Activated naive CD8-positive, alpha-beta T cell treated with anti-CD3 and anti-CD28 coated beads, Interleukin-2, amount 50 U/mL, for 24 hours (primary cell): ENCODE results near the gene RASEF.

Source experiments
- ATAC-seq: fragments of 150-1000 bp; cut with Tn5 transposase; one replicate; pipeline ENCODE4 v1.10.0; 2021
- DNase-seq: peaks from one replicate; pipeline ENCODE4 v3.0.0; 2021
- H3K27ac Mint-ChIP-seq: one replicate; pipeline ENCODE4 v1.8.0; 2021; ENCODE audit warnings: mild to moderate bottlenecking, mixed read lengths
- H3K27me3 Mint-ChIP-seq: one replicate; pipeline ENCODE4 v1.8.0; 2021; ENCODE audit warnings: mixed read lengths
- H3K36me3 Mint-ChIP-seq: one replicate; pipeline ENCODE4 v1.8.0; 2021; ENCODE audit warnings: low read depth, mixed read lengths
- H3K4me1 Mint-ChIP-seq: one replicate; pipeline ENCODE4 v1.8.0; 2021; ENCODE audit warnings: mixed read lengths
- H3K4me3 Mint-ChIP-seq: one replicate; pipeline ENCODE4 v1.8.0; 2021; ENCODE audit warnings: mild to moderate bottlenecking, moderate library complexity, mixed read lengths
- H3K9me3 Mint-ChIP-seq: one replicate; pipeline ENCODE4 v1.8.0; 2021; ENCODE audit warnings: mixed read lengths

The RASEF gene

DNA sequence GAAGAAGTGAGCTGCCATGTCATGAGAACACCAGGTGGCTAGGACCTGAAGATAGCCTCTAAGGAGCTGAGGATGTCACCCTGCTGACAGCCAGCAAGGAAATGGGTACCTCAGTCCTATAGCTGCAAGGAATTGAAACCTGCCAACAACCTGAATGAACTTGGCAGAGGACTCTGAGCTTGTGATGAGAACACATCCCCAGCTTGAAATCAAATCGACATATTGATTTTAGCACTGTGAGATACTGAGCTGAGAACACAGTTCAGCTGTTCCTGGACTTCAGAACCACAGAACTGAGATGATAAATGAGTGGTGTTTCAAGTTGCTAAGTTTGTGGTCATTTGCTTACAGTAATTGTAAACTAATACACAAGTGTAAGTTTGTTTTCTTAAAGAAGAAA lies 5.5 kb upstream of the RASEF start:
- Mint-ChIP-seq H3K4me1 (no peaks in the 10 kb centered on the region), H3K36me3 (peaks cover 1% of the 10 kb centered on the region), H3K27me3 (peaks cover 14% of the 10 kb centered on the region), H3K27ac (no peak overlapping the region), H3K9me3 (peaks cover 5% of the 10 kb centered on the region), H3K4me3 (no peak overlapping the region)
- no peak for DNase-seq
- ATAC-seq, result no peak

- DNase-seq, result no peak
- no peaks in the 10 kb centered on the region for H3K4me1 Mint-ChIP-seq
- peaks cover 17% of the 10 kb centered on the region for H3K27me3 Mint-ChIP-seq
- H3K9me3 Mint-ChIP-seq, result peaks cover 5% of the 10 kb centered on the region
- ATAC-seq, result no peak
- H3K36me3 Mint-ChIP-seq, result peaks cover 3% of the 10 kb centered on the region
- no peak overlapping the region for H3K4me3 Mint-ChIP-seq
- no peak overlapping the region for H3K27ac Mint-ChIP-seq
Observed at GRCh38 chr9:83067579-83067978, 4.6 kb upstream of the RASEF start.

- H3K27me3 Mint-ChIP-seq, result peaks cover 21% of the 10 kb centered on the region
- H3K27ac Mint-ChIP-seq, result no peak overlapping the region
- no peak for DNase-seq
- H3K4me3 Mint-ChIP-seq, result no peak overlapping the region
- peaks cover 2% of the 10 kb centered on the region for H3K9me3 Mint-ChIP-seq
- peaks cover 4% of the 10 kb centered on the region for H3K36me3 Mint-ChIP-seq
- ATAC-seq, result no peak
- H3K4me1 Mint-ChIP-seq, result no peaks in the 10 kb centered on the region
Observed at GRCh38 chr9:83066771-83067170, 3.8 kb upstream of the RASEF start.

DNA sequence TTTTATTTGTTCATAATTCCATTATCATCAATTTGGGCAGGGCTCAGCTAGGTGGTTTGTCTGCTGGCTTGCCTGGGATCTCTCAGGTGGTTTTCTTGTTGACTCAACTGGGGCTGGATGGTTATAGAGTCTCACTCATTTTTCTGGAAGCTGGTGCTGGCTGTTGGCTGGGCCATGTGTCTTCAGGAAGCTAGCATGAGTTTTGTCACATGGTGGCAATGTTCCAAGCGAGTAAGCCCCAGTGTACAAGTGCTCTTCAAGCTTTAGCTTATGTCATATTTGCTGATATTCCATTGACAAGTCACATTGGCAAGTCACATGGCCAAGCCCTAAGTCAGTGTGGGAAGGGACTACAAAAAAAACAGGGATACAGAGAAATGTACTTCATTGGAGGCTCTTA lies 2.3 kb upstream of the RASEF start:
- Mint-ChIP-seq H3K9me3 (no peaks in the 10 kb centered on the region), H3K4me1 (no peaks in the 10 kb centered on the region), H3K27me3 (peaks cover 36% of the 10 kb centered on the region), H3K36me3 (peaks cover 4% of the 10 kb centered on the region), H3K27ac (no peak overlapping the region), H3K4me3 (no peak overlapping the region)
- ATAC-seq, result no peak
- no peak for DNase-seq

DNA sequence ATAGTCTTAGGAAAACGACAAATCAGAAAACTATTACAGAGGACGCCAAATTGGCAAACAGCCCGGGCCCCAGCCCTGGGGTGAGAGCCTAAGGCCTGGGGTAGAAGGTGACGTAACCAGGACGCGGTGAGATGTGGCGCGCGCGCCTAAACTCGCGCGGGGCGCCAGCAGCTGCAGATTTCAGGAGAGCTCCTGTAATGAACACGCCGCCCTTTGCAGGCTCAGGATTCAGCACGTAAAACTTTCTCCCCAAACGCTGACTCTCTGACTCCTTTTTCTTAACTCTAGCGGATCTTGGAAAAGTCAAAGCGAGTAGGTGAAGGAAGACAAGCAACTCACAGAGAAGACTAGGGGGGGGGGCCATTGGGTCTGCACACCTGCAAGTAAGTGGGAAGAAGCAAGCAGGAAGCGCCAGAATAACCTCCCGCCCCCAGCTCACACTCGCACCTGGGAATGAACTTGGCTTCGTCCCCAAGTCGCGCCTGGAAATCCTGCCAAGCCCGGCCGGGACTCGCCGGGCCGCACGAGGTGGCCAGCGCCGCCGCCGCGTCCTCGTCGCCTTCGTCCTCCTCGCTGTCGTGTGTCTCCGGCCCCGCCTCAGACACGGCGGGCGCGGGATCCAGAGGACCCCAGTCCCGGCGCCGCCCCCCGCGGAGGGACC lies 822 bp downstream of the RASEF start:
- Mint-ChIP-seq H3K4me1 (no peaks in the 10 kb centered on the region), H3K27me3 (peaks cover 34% of the 10 kb centered on the region), H3K9me3 (no peaks in the 10 kb centered on the region), H3K36me3 (peaks cover 4% of the 10 kb centered on the region), H3K4me3 (no peak overlapping the region), H3K27ac (no peak overlapping the region)
- no peak for DNase-seq
- ATAC-seq, result no peak

GRCh38 chr9:83061036-83061435 lies 1.9 kb downstream of the RASEF start:
- H3K4me1 Mint-ChIP-seq, result no peaks in the 10 kb centered on the region
- H3K27ac Mint-ChIP-seq, result no peak overlapping the region
- peaks cover 4% of the 10 kb centered on the region for H3K36me3 Mint-ChIP-seq
- H3K9me3 Mint-ChIP-seq, result no peaks in the 10 kb centered on the region
- H3K27me3 Mint-ChIP-seq, result peaks cover 31% of the 10 kb centered on the region
- no peak overlapping the region for H3K4me3 Mint-ChIP-seq
- ATAC-seq (no peak), DNase-seq (no peak)

DNA sequence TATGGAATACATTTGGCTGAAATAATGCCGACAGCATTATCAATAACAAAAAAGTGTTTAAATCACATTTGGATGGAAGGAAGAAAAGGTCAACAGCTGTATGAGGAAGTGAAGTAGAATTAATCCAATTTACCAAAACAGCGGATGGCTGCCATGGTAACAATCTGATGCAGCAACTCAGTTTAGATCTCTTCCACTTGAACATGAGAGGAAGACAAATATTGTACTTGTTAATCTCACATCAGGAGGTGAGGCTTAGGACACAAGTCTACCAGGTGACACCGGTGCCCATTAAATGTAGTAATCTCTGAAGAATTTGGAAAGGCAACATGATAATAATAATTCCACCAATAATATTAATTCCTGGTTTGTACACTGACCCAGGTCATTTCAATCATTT lies 2.4 kb downstream of the RASEF start:
- peaks cover 2% of the 10 kb centered on the region for H3K9me3 Mint-ChIP-seq
- H3K4me3 Mint-ChIP-seq, result no peak overlapping the region
- peaks cover 4% of the 10 kb centered on the region for H3K36me3 Mint-ChIP-seq
- ATAC-seq, result no peak
- H3K4me1 Mint-ChIP-seq, result no peaks in the 10 kb centered on the region
- H3K27me3 Mint-ChIP-seq, result peaks cover 30% of the 10 kb centered on the region
- no peak overlapping the region for H3K27ac Mint-ChIP-seq
- DNase-seq, result no peak

GRCh38 chr9:83059417-83059816 lies 3.5 kb downstream of the RASEF start:
- Mint-ChIP-seq H3K27ac (no peak overlapping the region), H3K4me3 (no peak overlapping the region), H3K9me3 (peaks cover 5% of the 10 kb centered on the region), H3K27me3 (peaks cover 30% of the 10 kb centered on the region), H3K36me3 (peaks cover 6% of the 10 kb centered on the region), H3K4me1 (no peaks in the 10 kb centered on the region)
- DNase-seq (no peak), ATAC-seq (no peak)

- peaks cover 16% of the 10 kb centered on the region for H3K27me3 Mint-ChIP-seq
- no peak overlapping the region for H3K27ac Mint-ChIP-seq
- peaks cover 2% of the 10 kb centered on the region for H3K36me3 Mint-ChIP-seq
- H3K9me3 Mint-ChIP-seq, result peaks cover 5% of the 10 kb centered on the region
- ATAC-seq (no peak), DNase-seq (no peak)
- H3K4me1 Mint-ChIP-seq, result no peaks in the 10 kb centered on the region
- no peak overlapping the region for H3K4me3 Mint-ChIP-seq
Observed at GRCh38 chr9:83056911-83057310, 6.0 kb downstream of the RASEF start.

GRCh38 chr9:83056174-83056573 lies 6.8 kb downstream of the RASEF start:
- Mint-ChIP-seq H3K27ac (no peak overlapping the region), H3K4me3 (no peak overlapping the region), H3K4me1 (no peaks in the 10 kb centered on the region), H3K9me3 (peaks cover 5% of the 10 kb centered on the region), H3K27me3 (peaks cover 9% of the 10 kb centered on the region), H3K36me3 (peaks cover 2% of the 10 kb centered on the region)
- no peak for DNase-seq
- no peak for ATAC-seq

DNA sequence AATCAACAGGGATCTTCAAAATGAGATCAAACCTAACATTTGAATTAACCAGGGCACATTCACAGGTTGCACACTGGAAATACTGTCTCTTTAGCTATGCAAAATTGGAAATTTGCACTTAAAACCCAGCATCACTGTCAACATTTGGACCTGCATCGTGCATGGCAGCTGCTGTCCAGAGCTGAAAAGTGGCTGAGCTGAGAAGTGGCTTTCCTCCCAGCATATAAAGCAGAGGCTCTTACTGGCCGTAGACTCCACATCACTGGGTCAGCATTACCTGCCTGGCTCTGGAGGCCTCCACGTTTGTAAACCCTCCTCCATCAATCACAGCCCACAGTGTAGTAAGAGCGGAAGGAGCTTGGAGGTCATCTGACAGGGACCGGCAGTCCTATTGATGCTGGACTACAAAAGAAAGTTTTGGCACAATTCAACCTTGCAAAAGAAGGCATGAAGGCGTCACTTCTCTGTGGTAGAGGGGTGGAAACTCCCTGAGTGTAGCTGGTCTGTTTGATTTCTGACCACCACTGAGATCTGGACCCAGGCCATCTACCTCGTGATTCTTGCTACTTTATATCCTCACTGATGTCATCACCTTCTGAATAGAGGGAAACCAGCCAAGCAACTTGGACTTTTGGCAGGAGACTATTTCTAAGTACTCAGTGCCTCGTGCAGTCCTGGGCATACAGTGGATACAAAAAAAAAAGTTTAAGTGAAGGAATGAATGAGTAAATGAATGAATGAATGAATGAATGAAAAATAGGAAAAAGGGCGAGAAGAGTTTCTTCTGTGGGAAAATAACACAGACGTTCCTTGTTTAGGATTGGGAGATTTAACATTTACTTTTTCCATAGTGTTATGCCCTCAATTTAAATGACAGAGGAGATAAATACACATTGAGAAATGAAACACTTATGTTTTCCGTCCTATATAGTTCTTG lies 14.8 kb downstream of the RASEF start:
- Mint-ChIP-seq H3K9me3 (no peaks in the 10 kb centered on the region), H3K27ac (no peak overlapping the region), H3K36me3 (no peaks in the 10 kb centered on the region), H3K4me3 (no peak overlapping the region), H3K27me3 (no peaks in the 10 kb centered on the region), H3K4me1 (no peaks in the 10 kb centered on the region)
- DNase-seq (no peak), ATAC-seq (no peak)

DNA sequence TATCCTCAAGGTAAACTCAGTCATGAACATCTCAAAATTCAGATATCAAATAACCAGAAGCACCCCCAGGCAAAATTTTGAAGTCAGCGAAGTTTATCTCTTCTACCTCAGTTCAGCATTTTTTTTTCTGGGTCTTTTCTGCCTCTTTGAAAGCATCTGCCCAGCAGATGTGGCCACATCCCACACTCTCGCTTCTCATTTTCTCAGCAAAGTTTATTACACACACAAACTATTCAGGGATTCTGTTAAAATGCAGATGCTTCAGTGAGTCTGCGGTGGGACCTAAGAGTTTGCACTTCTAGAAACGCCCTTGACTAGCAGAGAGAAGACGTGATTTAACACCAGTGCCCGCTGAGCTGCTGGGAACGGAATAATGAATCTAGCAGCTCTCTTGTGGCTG lies 19.3 kb downstream of the RASEF start:
- H3K27ac Mint-ChIP-seq, result no peak overlapping the region
- ATAC-seq (no peak), DNase-seq (no peak)
- H3K9me3 Mint-ChIP-seq, result no peaks in the 10 kb centered on the region
- H3K4me1 Mint-ChIP-seq, result no peaks in the 10 kb centered on the region
- no peaks in the 10 kb centered on the region for H3K27me3 Mint-ChIP-seq
- H3K36me3 Mint-ChIP-seq, result no peaks in the 10 kb centered on the region
- no peak overlapping the region for H3K4me3 Mint-ChIP-seq

- no peaks in the 10 kb centered on the region for H3K36me3 Mint-ChIP-seq
- H3K9me3 Mint-ChIP-seq, result no peaks in the 10 kb centered on the region
- ATAC-seq, result no peak
- H3K27me3 Mint-ChIP-seq, result no peaks in the 10 kb centered on the region
- H3K4me3 Mint-ChIP-seq, result no peak overlapping the region
- H3K27ac Mint-ChIP-seq, result no peak overlapping the region
- no peaks in the 10 kb centered on the region for H3K4me1 Mint-ChIP-seq
- no peak for DNase-seq
Observed at GRCh38 chr9:83041771-83042170, 21.2 kb downstream of the RASEF start.

GRCh38 chr9:83039303-83039702 lies 23.6 kb downstream of the RASEF start:
- no peak overlapping the region for H3K4me3 Mint-ChIP-seq
- H3K36me3 Mint-ChIP-seq, result no peaks in the 10 kb centered on the region
- ATAC-seq, result no peak
- H3K27ac Mint-ChIP-seq, result no peak overlapping the region
- no peaks in the 10 kb centered on the region for H3K4me1 Mint-ChIP-seq
- no peaks in the 10 kb centered on the region for H3K27me3 Mint-ChIP-seq
- no peak for DNase-seq
- H3K9me3 Mint-ChIP-seq, result no peaks in the 10 kb centered on the region

DNA sequence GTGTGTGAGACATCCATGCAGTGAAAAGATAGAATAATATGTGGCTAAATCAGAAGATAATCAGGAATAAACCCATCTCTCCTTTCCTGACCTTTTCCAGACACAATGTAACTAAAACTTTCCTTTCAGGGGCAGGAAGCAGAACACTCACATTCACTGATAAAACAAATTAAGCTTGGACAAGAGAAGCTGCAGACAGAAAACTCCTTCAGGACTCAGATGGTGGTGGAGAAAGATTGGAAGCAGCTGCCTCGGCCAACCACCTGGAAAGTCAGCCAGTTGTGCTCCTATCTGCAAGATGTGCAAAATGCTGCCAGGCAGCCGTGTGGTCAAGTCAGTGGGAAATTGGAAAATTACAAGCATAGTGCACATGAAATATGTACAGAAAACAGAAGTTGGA lies 26.9 kb downstream of the RASEF start:
- no peak overlapping the region for H3K27ac Mint-ChIP-seq
- H3K36me3 Mint-ChIP-seq, result no peaks in the 10 kb centered on the region
- ATAC-seq (no peak), DNase-seq (no peak)
- H3K27me3 Mint-ChIP-seq, result no peaks in the 10 kb centered on the region
- no peaks in the 10 kb centered on the region for H3K9me3 Mint-ChIP-seq
- H3K4me3 Mint-ChIP-seq, result no peak overlapping the region
- H3K4me1 Mint-ChIP-seq, result no peaks in the 10 kb centered on the region
